ENCODE measurements around the gene RIOK2. TPM values are rescaled to one million over a fixed set of nuclear protein-coding genes. Genes with fewer than 3 reads are reported as not detected.

Gene RIOK2
- total RNA-seq (10 to 100 TPM; 38.2 to 40.8 TPM), polyA plus RNA-seq (10 to 100 TPM; 17.9 to 26.8 TPM)

DNA sequence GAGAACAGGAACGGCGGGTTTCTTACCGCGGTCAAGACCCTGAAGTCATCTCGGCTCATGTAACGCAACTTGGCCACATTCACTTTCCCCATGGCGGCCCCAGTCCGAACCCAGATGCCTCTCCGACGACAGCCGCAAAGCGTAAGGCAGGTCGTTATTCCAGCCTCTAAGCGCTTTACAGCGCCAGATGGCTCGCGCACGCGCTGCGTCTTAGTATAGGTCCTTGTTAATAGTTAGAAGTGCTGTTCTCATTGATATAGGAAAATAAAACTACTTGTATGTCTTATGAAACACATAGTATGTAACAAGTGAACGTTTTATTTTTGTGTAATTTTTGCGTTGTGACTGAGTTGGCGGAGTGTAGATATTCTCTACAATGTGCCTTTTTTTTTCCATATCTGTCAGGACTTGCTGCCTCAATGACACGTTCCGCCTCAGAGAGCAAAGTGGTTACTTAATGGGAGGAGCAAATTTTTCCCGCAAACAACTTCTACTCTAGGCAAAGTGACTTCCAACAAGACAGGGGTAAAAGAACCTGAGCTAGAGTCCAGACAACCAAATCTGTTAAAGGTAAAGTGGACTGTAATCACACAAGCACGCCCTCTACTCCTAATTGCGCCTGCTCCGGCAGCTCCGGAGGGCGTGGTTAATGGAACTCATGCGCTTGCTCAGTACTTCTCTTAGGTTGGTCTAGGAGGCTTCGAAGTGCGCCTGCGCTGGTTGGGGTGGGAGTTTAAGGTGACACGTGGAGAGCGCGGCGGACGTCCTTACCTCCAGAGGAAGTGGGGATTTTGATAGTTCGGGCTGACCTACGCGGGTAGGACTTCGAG is at the start of gene RIOK2:
Gene RIOK2 (minus strand): TSS at position 148 of the 830 bp plus-strand sequence. CDS start 56 bp downstream, at position 92.
- DNase-seq: peak; percentile 91 to 94 (median 92)
- peak within 1 kb of the TSS; percentile 99 to 100 (median 100) for H3K27ac Mint-ChIP-seq
- no peaks in the 10 kb centered on the region for H3K27me3 Mint-ChIP-seq
- no peaks in the 10 kb centered on the region for H3K9me3 ChIP-seq (ENCODE audit: control insufficient read depth in 1 of 2, low read length in 2 of 2)
- peaks cover 21 to 31% of the 10 kb centered on the region in 2 donors for H3K36me3 Mint-ChIP-seq
- peaks cover 8% of the 10 kb centered on the region for H3K36me3 ChIP-seq (ENCODE audit: insufficient read depth, low read length)
- CTCF ChIA-PET (ENCODE audit: partially characterized antibody): interaction anchor here (0.6 to 2.1 kb wide), 6 partner anchors 19 to 1747 kb away, joined by 3 to 4 read pairs (median 4); no protein-coding TSS in a partner anchor
- peak within 1 kb of the TSS; percentile 94 to 99 (median 97) for H3K4me3 Mint-ChIP-seq
- H3K27ac ChIP-seq (ENCODE audit: low read depth, low read length): peak within 1 kb of the TSS; percentile 95
- intact Hi-C loops (cut with micrococcal nuclease): loop anchor here (1.0 to 10.0 kb wide), 8 partner anchors 248 to 1851 kb away; partner anchors contain the start of genes ARSK, CAST, CHD1 and ELL2
- H3K9me3 Mint-ChIP-seq: peaks cover 0 to 1% (median 0%) of the 10 kb centered on the region in 8 donors
- H3K4me3 ChIP-seq (ENCODE audit: low read length in 2 of 2): peak within 1 kb of the TSS; percentile 77 to 87
- POLR2A ChIA-PET (ENCODE audit: partially characterized antibody): interaction anchor here (0.7 to 2.1 kb wide), 12 partner anchors 9 to 1850 kb away, joined by 3 to 6 read pairs (median 4); partner anchors contain the start of genes CAST, CHD1, ERAP1 and LNPEP
- H3K4me1 Mint-ChIP-seq: peaks cover 23 to 50% (median 38%) of the 10 kb centered on the region in 4 donors
- no peaks in the 10 kb centered on the region for H3K27me3 ChIP-seq (ENCODE audit: insufficient read depth, low read length)
- peaks cover 29% of the 10 kb centered on the region for H3K4me1 ChIP-seq (ENCODE audit: insufficient read depth, low read length)

DNA sequence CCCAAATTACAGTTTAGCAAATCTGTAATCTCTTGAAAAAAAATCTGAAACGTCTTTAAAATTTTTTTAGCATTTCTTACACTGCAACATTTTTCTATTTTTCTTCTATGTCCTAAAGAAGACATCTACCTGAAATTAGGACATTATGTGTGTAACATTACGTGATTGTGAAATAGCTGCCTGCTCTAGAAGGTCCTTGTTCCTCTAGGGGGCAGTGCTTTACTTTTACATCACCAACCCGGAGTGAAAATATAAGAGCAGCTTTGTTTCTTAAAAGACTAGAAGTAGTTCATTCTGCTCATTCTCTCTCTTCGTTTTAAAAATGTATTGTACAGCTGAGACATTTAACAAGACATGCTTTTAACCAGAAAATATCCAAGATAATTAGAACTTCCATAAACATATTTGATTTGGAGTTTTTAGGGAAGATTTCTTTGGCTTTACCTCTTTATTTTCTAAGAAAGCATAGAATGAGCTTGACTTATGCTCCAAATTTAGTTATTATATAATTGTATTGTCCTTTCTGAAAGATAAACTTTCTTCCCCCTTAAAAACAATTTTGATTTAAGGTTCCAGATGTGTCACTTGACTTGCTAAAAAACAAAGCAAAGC is 48.1 kb upstream of the RIOK2 start:
- H3K27ac ChIP-seq (ENCODE audit: low read depth, low read length): no peak overlapping the region
- DNase-seq: peak in 4 of 5 donors; percentile 31 to 44 (median 37)
- peaks cover 4 to 6% of the 10 kb centered on the region in 2 donors for H3K27me3 Mint-ChIP-seq
- CTCF ChIA-PET (ENCODE audit: partially characterized antibody): interaction anchor here (0.7 to 3.9 kb wide), 17 partner anchors 9 to 1830 kb away, joined by 3 to 70 read pairs (median 4); no protein-coding TSS in a partner anchor
- H3K9me3 ChIP-seq (ENCODE audit: control insufficient read depth in 1 of 2, low read length in 2 of 2): no peaks in the 10 kb centered on the region
- H3K36me3 Mint-ChIP-seq: no peaks in the 10 kb centered on the region
- no peaks in the 10 kb centered on the region for H3K4me1 ChIP-seq (ENCODE audit: insufficient read depth, low read length)
- POLR2A ChIA-PET (ENCODE audit: partially characterized antibody): no interaction called here
- H3K4me3 Mint-ChIP-seq: no peak overlapping the region
- no peaks in the 10 kb centered on the region for H3K36me3 ChIP-seq (ENCODE audit: insufficient read depth, low read length)
- no peak overlapping the region for H3K4me3 ChIP-seq (ENCODE audit: low read length in 2 of 2)
- H3K27me3 ChIP-seq (ENCODE audit: insufficient read depth, low read length): no peaks in the 10 kb centered on the region
- H3K9me3 Mint-ChIP-seq: peaks cover 0 to 16% (median 3%) of the 10 kb centered on the region in 8 donors
- intact Hi-C loops (cut with micrococcal nuclease): loop anchor here (2.0 kb wide), 2 partner anchors 304 to 1540 kb away; no protein-coding TSS in a partner anchor
- H3K27ac Mint-ChIP-seq: no peak overlapping the region
- no peaks in the 10 kb centered on the region for H3K4me1 Mint-ChIP-seq

DNA sequence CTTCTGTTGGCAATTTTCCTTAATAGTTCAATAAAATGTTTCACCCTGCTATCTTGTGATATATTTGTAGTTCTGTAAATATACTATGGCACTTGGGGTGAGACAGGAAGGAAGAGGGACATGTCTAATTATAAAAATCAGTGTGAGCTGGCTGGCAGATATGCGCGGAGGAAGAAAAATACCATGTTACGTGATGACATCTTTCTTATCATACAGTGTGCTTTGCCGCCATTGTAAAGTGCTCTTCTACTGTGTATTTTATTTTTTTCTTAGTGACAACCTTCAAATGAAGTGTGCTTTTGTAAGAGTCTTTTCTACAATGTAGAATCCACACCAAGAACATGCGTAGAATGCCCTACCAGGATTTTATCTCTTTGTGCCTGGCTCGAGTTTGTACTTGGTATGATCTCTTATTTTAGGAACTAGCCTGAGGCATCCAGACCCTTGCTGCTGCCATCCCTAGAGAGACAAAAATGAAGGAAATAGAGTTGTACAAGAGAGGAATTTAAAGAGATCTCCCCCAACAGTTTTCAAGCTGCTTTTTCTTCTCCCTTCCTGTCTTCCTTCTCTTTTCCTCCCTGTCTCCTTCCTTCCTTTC is 46.7 kb upstream of the RIOK2 start:
- H3K9me3 Mint-ChIP-seq: peaks cover 0 to 4% (median under 1%) of the 10 kb centered on the region in 8 donors
- Histone ChIP-seq H3K4me1 (ENCODE audit: insufficient read depth, low read length) (no peaks in the 10 kb centered on the region), H3K4me3 (ENCODE audit: low read length in 2 of 2) (no peak overlapping the region), H3K27ac (ENCODE audit: low read depth, low read length) (no peak overlapping the region), H3K9me3 (ENCODE audit: control insufficient read depth in 1 of 2, low read length in 2 of 2) (no peaks in the 10 kb centered on the region), H3K27me3 (ENCODE audit: insufficient read depth, low read length) (no peaks in the 10 kb centered on the region), H3K36me3 (ENCODE audit: insufficient read depth, low read length) (no peaks in the 10 kb centered on the region)
- H3K4me1 Mint-ChIP-seq: no peaks in the 10 kb centered on the region
- no peak overlapping the region for H3K27ac Mint-ChIP-seq
- ChIA-PET CTCF (ENCODE audit: partially characterized antibody) (interaction anchor here (1.4 to 3.9 kb wide), 3 partner anchors 14 to 1567 kb away, joined by 4 to 70 read pairs (median 35); no protein-coding TSS in a partner anchor), POLR2A (ENCODE audit: partially characterized antibody) (no interaction called here)
- peaks cover 4% of the 10 kb centered on the region in 2 donors for H3K27me3 Mint-ChIP-seq
- H3K4me3 Mint-ChIP-seq: no peak overlapping the region
- intact Hi-C loops (cut with micrococcal nuclease): loop anchor here (2.0 kb wide), 2 partner anchors 305 to 1541 kb away; no protein-coding TSS in a partner anchor
- DNase-seq: no peak
- no peaks in the 10 kb centered on the region for H3K36me3 Mint-ChIP-seq

DNA sequence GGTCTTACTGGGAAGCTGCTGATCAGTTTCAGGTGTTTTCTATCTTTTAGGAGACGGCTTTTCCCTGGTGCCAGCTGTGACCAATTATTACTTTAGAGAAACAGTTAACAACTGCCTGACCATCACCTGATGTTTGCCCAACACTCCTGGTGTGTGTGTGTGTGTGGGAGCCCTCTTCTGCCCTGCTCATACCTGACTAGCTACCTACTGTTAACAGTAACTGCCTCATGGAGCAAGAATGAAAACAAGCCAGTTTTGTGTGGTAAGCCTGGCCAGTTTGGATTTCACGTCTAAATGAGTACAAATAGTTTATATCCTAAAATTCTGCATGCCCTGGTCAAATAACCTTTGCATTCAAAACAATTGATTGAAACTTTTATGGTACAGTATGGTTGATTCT is 46.1 kb upstream of the RIOK2 start:
- no peaks in the 10 kb centered on the region for H3K9me3 ChIP-seq (ENCODE audit: control insufficient read depth in 1 of 2, low read length in 2 of 2)
- H3K9me3 Mint-ChIP-seq: peaks cover 0 to 1% (median 0%) of the 10 kb centered on the region in 8 donors
- H3K36me3 Mint-ChIP-seq: no peaks in the 10 kb centered on the region
- no peaks in the 10 kb centered on the region for H3K4me1 Mint-ChIP-seq
- intact Hi-C loops (cut with micrococcal nuclease): no loop called here
- no peaks in the 10 kb centered on the region for H3K36me3 ChIP-seq (ENCODE audit: insufficient read depth, low read length)
- H3K27me3 ChIP-seq (ENCODE audit: insufficient read depth, low read length): no peaks in the 10 kb centered on the region
- H3K4me1 ChIP-seq (ENCODE audit: insufficient read depth, low read length): no peaks in the 10 kb centered on the region
- H3K4me3 Mint-ChIP-seq: no peak overlapping the region
- POLR2A ChIA-PET (ENCODE audit: partially characterized antibody): no interaction called here
- H3K27ac ChIP-seq (ENCODE audit: low read depth, low read length): no peak overlapping the region
- no peak for DNase-seq
- CTCF ChIA-PET (ENCODE audit: partially characterized antibody): interaction anchor here (1.5 kb wide), 1 partner anchor 15 kb away, joined by 4 read pairs; no protein-coding TSS in a partner anchor
- H3K27ac Mint-ChIP-seq: peak overlapping the region in 1 of 7 donors; percentile 70
- peaks cover 4% of the 10 kb centered on the region in 2 donors for H3K27me3 Mint-ChIP-seq
- no peak overlapping the region for H3K4me3 ChIP-seq (ENCODE audit: low read length in 2 of 2)

DNA sequence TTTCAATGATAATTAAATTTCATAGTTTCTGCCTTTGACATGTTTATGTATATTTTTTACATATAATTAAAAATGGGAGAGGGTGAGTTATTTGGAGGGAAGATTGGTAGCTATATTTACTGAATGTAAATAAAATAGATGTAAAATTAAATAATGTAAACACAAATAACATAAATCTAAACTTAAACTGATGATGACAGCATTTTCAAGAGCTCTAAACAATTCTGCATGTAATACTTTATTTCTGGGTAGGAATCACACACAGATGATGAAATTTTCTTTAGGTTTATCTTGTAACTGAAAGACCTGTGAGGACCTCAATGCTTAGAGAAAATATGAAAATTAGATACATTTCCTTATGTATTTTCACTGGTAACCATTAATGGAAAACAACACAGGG is 42.2 kb upstream of the RIOK2 start:
- Mint-ChIP-seq H3K36me3 (no peaks in the 10 kb centered on the region), H3K4me3 (no peak overlapping the region), H3K27ac (no peak overlapping the region), H3K9me3 (peaks cover 0 to 2% (median 0%) of the 10 kb centered on the region in 8 donors), H3K4me1 (no peaks in the 10 kb centered on the region), H3K27me3 (peaks cover 2 to 5% of the 10 kb centered on the region in 2 donors)
- H3K27me3 ChIP-seq (ENCODE audit: insufficient read depth, low read length): no peaks in the 10 kb centered on the region
- ChIA-PET POLR2A (ENCODE audit: partially characterized antibody) (no interaction called here), CTCF (ENCODE audit: partially characterized antibody) (no interaction called here)
- H3K4me3 ChIP-seq (ENCODE audit: low read length in 2 of 2): no peak overlapping the region
- H3K4me1 ChIP-seq (ENCODE audit: insufficient read depth, low read length): no peaks in the 10 kb centered on the region
- no peak overlapping the region for H3K27ac ChIP-seq (ENCODE audit: low read depth, low read length)
- DNase-seq: no peak
- intact Hi-C loops (cut with micrococcal nuclease): no loop called here
- H3K9me3 ChIP-seq (ENCODE audit: control insufficient read depth in 1 of 2, low read length in 2 of 2): no peaks in the 10 kb centered on the region
- no peaks in the 10 kb centered on the region for H3K36me3 ChIP-seq (ENCODE audit: insufficient read depth, low read length)

DNA sequence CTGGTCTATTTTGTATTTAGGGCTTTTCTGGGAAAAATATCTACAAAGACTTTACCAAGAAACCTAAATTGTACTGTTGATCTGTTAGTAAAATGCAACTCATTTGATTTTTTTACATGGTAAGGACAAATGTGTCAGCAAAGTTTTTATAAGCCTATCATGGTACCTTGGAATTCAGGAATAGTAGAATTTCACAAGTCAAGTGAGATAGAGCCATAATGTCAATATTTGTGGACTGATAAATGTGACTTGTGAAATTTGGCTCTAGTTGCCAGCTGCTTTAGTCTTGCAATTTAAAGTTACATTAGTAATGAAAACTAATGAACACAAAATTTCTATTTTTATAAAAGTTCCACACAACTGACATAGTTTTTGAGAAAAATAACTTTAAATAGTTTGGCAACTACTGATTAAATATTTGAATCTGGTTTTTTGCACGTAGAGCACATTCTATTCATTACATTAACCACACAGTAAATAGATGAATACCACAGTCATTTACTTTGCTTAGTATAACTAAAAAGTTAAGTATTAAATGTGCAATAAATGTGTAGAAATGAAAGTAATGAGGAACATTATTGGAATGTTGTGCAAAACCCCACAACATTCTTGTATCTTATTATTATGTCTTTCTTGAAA is 41.2 kb upstream of the RIOK2 start:
- H3K9me3 Mint-ChIP-seq: peaks cover 0 to 2% (median 0%) of the 10 kb centered on the region in 8 donors
- H3K27me3 ChIP-seq (ENCODE audit: insufficient read depth, low read length): no peaks in the 10 kb centered on the region
- no peak overlapping the region for H3K4me3 Mint-ChIP-seq
- H3K4me3 ChIP-seq (ENCODE audit: low read length in 2 of 2): no peak overlapping the region
- no peaks in the 10 kb centered on the region for H3K4me1 Mint-ChIP-seq
- H3K36me3 ChIP-seq (ENCODE audit: insufficient read depth, low read length): no peaks in the 10 kb centered on the region
- POLR2A ChIA-PET (ENCODE audit: partially characterized antibody): no interaction called here
- no peak overlapping the region for H3K27ac ChIP-seq (ENCODE audit: low read depth, low read length)
- H3K36me3 Mint-ChIP-seq: no peaks in the 10 kb centered on the region
- intact Hi-C loops (cut with micrococcal nuclease): no loop called here
- no peak for DNase-seq
- H3K27ac Mint-ChIP-seq: no peak overlapping the region
- peaks cover 0 to 5% of the 10 kb centered on the region in 2 donors for H3K27me3 Mint-ChIP-seq
- CTCF ChIA-PET (ENCODE audit: partially characterized antibody): interaction anchor here (1.0 kb wide), 1 partner anchor 8 kb away, joined by 3 read pairs; no protein-coding TSS in a partner anchor
- no peaks in the 10 kb centered on the region for H3K9me3 ChIP-seq (ENCODE audit: control insufficient read depth in 1 of 2, low read length in 2 of 2)
- no peaks in the 10 kb centered on the region for H3K4me1 ChIP-seq (ENCODE audit: insufficient read depth, low read length)
